ENCODE data around the gene PGA5. TPM values are rescaled to one million over a fixed set of nuclear protein-coding genes. Genes with fewer than 3 reads are reported as not detected.
A peak's percentile ranks its signal among the peaks of the same experiment; 100 is the strongest.
"Not testable (repeated sequence)": the region's sequence is repeated elsewhere in the genome, so short reads cannot be mapped to it uniquely, and the experiment has no call there.

Gene PGA5
- total and polyA plus RNA-seq, 9 of the 15 experiments (the other 6 are each of a cell fraction or from before 2014, with no cell fraction given), result not detected

DNA sequence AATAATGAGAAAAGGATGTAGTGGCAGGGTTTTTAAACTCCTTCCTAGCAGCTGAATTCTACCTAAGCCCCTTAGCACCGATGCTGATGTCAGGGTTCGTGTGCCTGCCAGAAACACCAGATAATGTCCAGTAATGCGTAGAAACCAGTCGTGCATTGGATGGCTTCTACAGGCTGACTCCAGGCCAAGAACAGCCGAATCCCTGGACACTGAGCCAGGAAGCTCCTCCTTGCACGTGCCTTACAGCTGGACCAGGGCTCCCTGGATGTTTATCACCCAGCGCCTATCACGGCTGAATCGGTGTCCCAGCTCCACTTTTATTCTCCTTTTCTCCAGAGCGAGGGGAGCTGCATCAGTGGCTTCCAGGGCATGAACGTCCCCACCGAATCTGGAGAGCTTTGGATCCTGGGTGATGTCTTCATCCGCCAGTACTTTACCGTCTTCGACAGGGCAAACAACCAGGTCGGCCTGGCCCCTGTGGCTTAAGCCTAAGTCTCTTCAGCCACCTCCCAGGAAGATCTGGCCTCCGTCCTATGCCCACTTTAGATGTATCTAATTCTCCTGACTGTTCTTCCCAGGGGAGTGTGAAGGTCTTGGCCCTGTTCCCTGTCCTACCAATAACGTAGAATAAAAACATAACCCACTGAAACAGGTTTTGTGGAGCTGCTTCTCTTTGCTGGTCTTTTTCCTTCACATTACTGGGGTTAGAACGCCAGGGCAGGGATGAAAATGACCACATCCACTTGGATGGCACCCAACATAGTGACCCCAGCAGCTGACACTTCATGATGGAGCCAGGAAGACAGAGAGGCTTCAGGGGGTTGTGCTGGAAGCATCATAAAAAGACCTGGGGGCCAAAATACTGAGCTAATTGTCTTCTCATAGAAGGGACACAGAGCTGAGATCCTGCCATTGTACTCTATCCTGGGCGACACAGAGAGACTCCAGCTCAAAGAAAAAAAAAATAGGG, 10.1 kb downstream of the PGA5 start:
- DNase-seq (ENCODE audit: extremely low read depth in 1 of 4, low spot score in 3 of 4); H3K9me3 ChIP-seq (replicated peaks; ENCODE audit: control insufficient read depth, insufficient read depth, low read depth, low read length); H3K36me3 ChIP-seq (ENCODE audit: control insufficient read depth, insufficient read depth, low read length); FAIRE-seq; in situ Hi-C loops (cut with MboI); H3K27ac ChIP-seq (ENCODE audit: extremely low read depth, low read depth, low read length); H3K4me1 ChIP-seq (replicated peaks in 1 of 2; ENCODE audit: control insufficient read depth in 2 of 2, insufficient read depth in 2 of 2, low read length in 2 of 2); ATAC-seq; H3K79me2 ChIP-seq (ENCODE audit: control insufficient read depth, insufficient read depth, low read length); H3K9me1 ChIP-seq (ENCODE audit: control insufficient read depth, insufficient read depth, low read length); BruUV-seq (replicated peaks); intact Hi-C loops (cut with micrococcal nuclease); H3K4me2 ChIP-seq (ENCODE audit: insufficient read depth, low read length); H3K4me3 ChIP-seq; H4K20me1 ChIP-seq (replicated peaks; ENCODE audit: control insufficient read depth, insufficient read depth, low read length); H2AFZ ChIP-seq (ENCODE audit: low read depth, low read length): not testable (repeated sequence)
- Histone ChIP-seq H3K9ac (ENCODE audit: insufficient read depth in 1 of 2, low read depth in 2 of 2, low read length in 2 of 2) (0 out of 4 replicates have a peak overlapping the region, but pooled peaks of 1 of the 2 experiments have one; percentile 35), H3K27me3 (ENCODE audit: control insufficient read depth in 2 of 2, insufficient read depth in 2 of 2, low read length in 2 of 2) (peaks cover 12 to 36% of the 10 kb centered on the region in 2 experiments)
- ChIA-PET CTCF (ENCODE audit: low intra/inter-chr PET ratio) (interaction anchor here (0.7 kb wide), 1 partner anchor 135 kb away, joined by 3 read pairs; no protein-coding TSS in a partner anchor), POLR2A (interaction anchor here (0.6 kb wide), 1 partner anchor 291 kb away, joined by 3 read pairs; no protein-coding TSS in a partner anchor)
- WGBS (ENCODE audit: insufficient coverage, low coverage, missing lambda C conversion rate), result 11% methylated on average over 19 of the region's 20 CpGs

DNA sequence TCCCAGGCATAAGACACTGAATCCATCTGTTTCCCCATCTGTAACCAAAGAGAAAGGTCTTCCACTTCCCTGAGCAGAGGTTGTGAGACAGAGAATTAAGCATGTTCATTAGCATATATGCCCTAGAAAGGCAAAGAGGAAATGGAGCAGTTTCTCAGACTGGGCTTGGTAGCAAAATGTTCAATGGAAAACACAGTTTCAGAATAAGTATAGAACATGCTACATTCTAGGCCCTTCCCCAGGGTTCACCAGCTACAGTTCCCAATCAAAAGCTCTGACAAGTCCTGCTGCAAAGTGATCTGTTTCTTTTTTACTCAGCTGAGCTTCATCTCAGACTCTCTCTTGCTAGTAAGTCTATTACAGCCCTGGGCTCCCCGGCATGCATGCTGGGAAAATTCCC, 11.4 kb downstream of the PGA5 start:
- peak; percentile 90 for TF ChIP-seq ZNF239 (CRISPR knock-in tag; IDR thresholded peaks at IDR 0.05)
- intact Hi-C loops (cut with micrococcal nuclease); in situ Hi-C loops (cut with MboI); H3K9me1 ChIP-seq (ENCODE audit: control insufficient read depth, insufficient read depth, low read length); H3K36me3 ChIP-seq (ENCODE audit: control insufficient read depth, insufficient read depth, low read length); H3K4me2 ChIP-seq (ENCODE audit: insufficient read depth, low read length); ATAC-seq; H3K27ac ChIP-seq (ENCODE audit: extremely low read depth, low read depth, low read length); H3K4me3 ChIP-seq; H4K20me1 ChIP-seq (replicated peaks; ENCODE audit: control insufficient read depth, insufficient read depth, low read length); H3K9me3 ChIP-seq (replicated peaks; ENCODE audit: control insufficient read depth, insufficient read depth, low read depth, low read length); H3K4me1 ChIP-seq (replicated peaks in 1 of 2; ENCODE audit: control insufficient read depth in 2 of 2, insufficient read depth in 2 of 2, low read length in 2 of 2); H3K79me2 ChIP-seq (ENCODE audit: control insufficient read depth, insufficient read depth, low read length); H3K9ac ChIP-seq (ENCODE audit: insufficient read depth in 1 of 2, low read depth in 2 of 2, low read length in 2 of 2); BruUV-seq (replicated peaks); FAIRE-seq; H2AFZ ChIP-seq (ENCODE audit: low read depth, low read length); DNase-seq (ENCODE audit: extremely low read depth in 1 of 4, low spot score in 3 of 4): not testable (repeated sequence)
- 0% methylated on average over 1 of the region's 1 CpG for WGBS (ENCODE audit: insufficient coverage, low coverage, missing lambda C conversion rate)
- ChIA-PET CTCF (ENCODE audit: low intra/inter-chr PET ratio) (interaction anchor here (3.4 kb wide), 1 partner anchor 133 kb away, joined by 39 read pairs; no protein-coding TSS in a partner anchor), POLR2A (interaction anchor here (0.6 to 0.7 kb wide), 2 partner anchors 10 to 139 kb away, joined by 3 read pairs; no protein-coding TSS in a partner anchor)
- H3K27me3 ChIP-seq (ENCODE audit: control insufficient read depth in 2 of 2, insufficient read depth in 2 of 2, low read length in 2 of 2), result peaks cover 9 to 36% of the 10 kb centered on the region in 2 experiments; a peak in 4 of 5 replicates

All from K562 (cell line).